GM12874 (cell line): ENCODE measurements around the gene ANO2.

Source experiments
- TF ChIP-seq, protein P1 (sequence below): IDR thresholded peaks from 2 replicates; pipeline ENCODE4 v1.5.1; 2011; ENCODE audit warnings: low read depth, mild to moderate bottlenecking, control low read depth, low read length, moderate library complexity; ENCODE audit not compliant: insufficient read depth

The ANO2 gene

DNA sequence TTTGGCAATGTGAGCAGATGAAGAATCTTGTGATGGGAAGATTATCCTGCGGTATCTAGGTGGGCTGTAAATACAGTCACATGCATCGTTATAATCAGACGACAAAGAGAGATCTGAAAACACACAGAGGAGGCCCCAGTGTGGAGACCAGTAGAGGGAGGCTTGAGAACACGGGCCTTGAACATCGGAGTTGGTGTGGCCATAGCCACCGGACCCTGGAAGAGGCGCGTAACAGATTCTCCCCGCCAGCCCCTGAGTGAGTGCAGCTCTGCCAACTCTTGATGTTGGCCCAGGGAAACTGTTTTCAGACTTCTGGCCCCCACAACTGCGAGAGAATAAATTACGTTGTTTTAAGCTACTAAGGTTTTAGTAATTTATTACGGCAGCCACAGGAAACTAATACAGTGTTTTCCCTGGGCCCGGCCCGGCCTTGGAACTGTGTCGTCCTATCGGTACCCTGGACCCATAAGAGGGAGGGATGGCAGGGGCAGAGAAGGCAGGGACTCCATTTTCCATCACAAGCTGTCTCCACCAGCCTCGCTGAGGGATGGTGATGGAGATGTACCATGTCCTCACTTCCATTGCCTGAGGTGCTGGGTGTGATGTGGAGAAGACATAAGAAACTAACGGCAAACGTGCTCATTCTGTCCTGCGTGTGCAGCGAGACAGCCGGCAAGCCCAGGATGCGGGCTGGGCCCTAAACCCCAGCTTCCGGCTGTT is 421.5 kb downstream of the ANO2 start:
- TF ChIP-seq, protein P1, sequence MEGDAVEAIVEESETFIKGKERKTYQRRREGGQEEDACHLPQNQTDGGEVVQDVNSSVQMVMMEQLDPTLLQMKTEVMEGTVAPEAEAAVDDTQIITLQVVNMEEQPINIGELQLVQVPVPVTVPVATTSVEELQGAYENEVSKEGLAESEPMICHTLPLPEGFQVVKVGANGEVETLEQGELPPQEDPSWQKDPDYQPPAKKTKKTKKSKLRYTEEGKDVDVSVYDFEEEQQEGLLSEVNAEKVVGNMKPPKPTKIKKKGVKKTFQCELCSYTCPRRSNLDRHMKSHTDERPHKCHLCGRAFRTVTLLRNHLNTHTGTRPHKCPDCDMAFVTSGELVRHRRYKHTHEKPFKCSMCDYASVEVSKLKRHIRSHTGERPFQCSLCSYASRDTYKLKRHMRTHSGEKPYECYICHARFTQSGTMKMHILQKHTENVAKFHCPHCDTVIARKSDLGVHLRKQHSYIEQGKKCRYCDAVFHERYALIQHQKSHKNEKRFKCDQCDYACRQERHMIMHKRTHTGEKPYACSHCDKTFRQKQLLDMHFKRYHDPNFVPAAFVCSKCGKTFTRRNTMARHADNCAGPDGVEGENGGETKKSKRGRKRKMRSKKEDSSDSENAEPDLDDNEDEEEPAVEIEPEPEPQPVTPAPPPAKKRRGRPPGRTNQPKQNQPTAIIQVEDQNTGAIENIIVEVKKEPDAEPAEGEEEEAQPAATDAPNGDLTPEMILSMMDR = no peak

- TF ChIP-seq, protein P1 = no peak
These were observed 422.4 kb downstream of the ANO2 start for GRCh38 chr12:5522432-5523335.

GRCh38 chr12:5521456-5522325 is 423.4 kb downstream of the ANO2 start:
- TF ChIP-seq, protein P1 = no peak

DNA sequence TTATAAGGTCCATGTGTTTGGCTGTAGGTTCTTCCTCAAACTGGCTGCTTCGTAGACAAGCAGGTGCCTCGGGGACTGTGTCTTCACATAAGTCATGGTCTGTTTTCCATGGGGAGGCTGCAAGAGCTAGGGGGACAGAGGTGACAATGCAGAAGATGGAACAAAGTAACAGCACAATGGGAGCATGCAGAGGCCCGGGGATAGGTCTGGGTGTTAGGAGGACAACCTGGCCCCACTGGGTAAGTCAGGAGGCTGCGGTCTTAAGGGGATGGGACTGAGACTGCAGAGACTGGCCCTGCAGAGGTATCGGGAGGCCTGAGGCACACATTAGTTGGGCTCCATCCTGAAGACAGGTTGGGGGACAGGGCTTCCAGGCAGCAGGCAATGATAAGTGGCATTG is 424.2 kb downstream of the ANO2 start:
- TF ChIP-seq, protein P1 = no peak

DNA sequence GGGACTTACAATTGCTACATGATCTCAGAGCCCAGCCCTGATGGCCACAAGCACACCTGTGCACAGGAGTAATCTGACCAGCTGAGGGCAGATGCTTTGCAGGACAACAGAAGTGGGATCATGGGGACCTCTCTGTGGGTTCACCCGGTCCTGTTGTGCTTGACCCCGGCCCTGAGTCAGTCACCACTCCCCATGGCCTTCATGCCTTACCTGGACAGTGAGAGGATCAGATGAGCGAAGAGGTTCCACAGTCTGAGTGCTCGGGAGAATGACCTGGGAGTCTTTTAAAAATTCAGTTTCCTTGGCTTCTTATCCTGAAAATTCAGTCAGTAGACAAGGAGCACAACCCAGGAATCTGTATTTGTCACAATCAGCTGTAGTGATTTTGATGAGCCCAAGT is 425.0 kb downstream of the ANO2 start:
- TF ChIP-seq, protein P1 = no peak

DNA sequence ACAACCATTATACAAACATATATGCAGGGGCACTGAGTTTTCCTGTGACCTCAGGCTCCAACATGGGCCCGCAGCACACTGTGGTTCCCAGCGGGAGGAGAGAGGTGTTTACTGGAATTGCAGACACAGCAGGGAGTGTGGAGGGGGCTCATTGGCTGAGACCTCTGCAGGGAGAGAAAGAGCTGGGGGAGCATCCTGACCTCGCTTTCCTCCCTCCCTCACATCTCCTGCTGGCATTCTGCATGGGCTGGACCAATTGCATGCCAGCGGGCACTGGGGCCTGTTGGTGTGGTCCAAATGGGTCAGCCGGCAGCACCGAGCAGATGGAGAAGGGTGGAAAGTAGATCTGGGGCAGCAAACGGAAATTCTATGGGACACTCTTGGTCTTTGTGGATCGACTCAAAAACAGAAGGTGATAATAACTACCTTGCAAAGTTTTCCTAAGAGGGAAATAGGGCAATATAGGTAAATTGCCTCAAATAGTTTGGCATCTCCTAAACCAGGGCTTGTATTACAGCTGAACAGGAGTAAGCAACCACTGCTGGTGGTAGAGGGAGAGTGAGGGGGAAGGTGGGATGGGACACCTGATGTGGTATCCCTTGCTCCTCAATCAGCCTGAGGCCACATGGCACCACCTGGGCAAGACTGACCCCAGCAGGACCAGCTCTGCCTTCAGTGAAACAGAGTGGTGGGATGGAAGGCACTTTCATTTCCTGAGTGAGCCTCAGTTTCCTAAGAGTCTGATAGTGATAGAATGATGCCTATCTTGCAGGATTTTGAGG is 426.3 kb downstream of the ANO2 start:
- TF ChIP-seq, protein P1 = no peak
